ENCODE data around the gene MXD1.

GRCh38 chr2:69943000-69943842 is 28.3 kb downstream of the MXD1 start:
- TF ChIP-seq CTCF (conservative IDR thresholded peaks at IDR 0.05), result no peak
- no peak for TF ChIP-seq ZFX (IDR thresholded peaks at IDR 0.05)
